WI38 (cell line): Measurements from ENCODE around the gene CSRNP2.
"Not testable (repeated sequence)": the region's sequence is repeated elsewhere in the genome, so short reads cannot be mapped to it uniquely, and the experiment has no call there.

Source experiments
- H3K4me3 ChIP-seq: 2 replicates; pipeline ENCODE4 v1.5.1; 2011; ENCODE audit warnings: low read depth, mild to moderate bottlenecking, control low read depth, low read length
- TF ChIP-seq, protein P1 (sequence below): IDR thresholded peaks from 2 replicates; pipeline ENCODE4 v1.5.1; 2012; ENCODE audit warnings: low read depth, mild to moderate bottlenecking, control low read depth, low read length

The CSRNP2 gene

DNA sequence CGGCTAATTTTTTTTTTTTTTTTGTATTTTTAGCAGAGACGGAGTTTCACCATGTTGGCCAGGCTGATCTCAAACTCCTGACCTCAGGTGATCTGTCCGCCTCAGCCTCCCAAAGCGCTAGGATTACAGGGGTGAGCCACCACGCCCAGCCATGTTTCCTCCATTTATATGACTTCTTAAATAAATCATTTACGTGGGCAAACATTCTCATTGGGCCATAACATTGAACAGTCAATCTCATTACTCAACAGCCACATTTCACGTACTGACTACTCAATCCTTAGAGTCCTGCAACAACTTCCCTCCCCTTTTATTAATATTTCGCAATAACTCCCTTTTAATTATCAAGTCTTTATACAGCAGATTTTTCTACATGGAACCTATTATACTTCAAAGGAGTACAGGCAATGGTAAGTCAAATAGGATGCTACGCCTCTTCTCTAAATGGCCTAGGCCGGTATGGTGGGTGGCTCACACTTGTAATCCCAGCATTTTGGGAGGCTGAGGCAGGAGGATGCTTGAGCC, 7.4 kb upstream of the CSRNP2 start:
- TF ChIP-seq, protein P1, sequence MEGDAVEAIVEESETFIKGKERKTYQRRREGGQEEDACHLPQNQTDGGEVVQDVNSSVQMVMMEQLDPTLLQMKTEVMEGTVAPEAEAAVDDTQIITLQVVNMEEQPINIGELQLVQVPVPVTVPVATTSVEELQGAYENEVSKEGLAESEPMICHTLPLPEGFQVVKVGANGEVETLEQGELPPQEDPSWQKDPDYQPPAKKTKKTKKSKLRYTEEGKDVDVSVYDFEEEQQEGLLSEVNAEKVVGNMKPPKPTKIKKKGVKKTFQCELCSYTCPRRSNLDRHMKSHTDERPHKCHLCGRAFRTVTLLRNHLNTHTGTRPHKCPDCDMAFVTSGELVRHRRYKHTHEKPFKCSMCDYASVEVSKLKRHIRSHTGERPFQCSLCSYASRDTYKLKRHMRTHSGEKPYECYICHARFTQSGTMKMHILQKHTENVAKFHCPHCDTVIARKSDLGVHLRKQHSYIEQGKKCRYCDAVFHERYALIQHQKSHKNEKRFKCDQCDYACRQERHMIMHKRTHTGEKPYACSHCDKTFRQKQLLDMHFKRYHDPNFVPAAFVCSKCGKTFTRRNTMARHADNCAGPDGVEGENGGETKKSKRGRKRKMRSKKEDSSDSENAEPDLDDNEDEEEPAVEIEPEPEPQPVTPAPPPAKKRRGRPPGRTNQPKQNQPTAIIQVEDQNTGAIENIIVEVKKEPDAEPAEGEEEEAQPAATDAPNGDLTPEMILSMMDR = no peak
- H3K4me3 ChIP-seq = no peak overlapping the region

DNA sequence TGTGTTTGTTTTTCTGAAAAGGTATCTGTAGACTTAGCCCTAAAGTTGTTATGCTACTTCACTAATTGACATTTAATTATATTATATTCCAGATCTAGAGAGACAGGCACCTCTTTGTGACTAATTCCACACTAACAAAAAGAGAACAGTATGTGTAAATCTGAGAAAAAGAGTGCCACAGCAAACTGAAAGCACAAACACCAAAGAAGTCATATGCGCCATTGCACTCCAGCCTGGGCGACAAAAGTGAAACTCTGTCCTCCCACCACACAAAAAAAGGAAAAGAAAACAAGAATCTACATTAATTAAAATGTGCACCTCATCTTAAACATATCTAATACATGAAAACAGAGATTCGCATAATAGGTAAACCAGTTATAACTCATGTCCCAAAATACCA, 4.4 kb upstream of the CSRNP2 start:
- TF ChIP-seq, protein P1 = no peak
- H3K4me3 ChIP-seq = no peak overlapping the region

DNA sequence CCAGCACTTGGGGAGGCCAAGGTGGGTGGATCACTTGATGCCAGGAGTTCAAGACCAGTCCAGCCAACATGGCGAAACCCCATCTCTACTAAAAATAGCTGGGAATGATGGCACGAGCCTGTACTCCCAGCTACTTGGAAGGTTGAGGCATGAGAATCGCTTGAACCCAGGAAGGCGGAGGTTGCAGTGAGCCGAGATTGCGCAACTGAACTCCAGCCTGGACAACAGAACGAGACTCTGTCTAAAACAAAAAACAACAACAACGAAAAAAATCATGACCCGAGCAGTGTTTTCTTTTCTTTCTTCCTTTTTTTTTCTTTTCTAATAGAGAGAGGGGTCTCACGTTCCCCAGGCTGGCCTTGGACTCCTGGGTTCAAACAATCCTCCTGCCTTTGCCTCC, 3.5 kb upstream of the CSRNP2 start:
- no peak overlapping the region for H3K4me3 ChIP-seq
- TF ChIP-seq, protein P1 = no peak

DNA sequence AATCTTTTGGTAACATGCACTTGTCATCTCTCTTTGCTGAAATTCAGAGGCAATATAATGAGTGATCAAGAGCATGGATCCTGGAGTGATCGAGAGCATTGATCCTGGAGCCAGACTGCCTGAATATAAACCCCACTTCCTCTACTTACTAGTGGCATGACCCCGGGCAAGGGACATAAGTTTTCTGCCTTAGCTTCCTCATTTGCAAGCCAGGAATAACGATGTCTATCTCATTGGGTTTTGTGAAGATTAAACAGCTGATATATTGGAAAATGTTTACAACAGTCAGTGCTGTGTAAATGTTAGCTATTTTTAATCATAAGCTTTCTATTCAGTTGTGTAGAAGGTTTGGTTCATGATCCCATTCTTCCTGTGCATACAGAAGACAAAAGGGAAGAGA, 2.4 kb upstream of the CSRNP2 start:
- no peak overlapping the region for H3K4me3 ChIP-seq
- TF ChIP-seq, protein P1 = no peak

DNA sequence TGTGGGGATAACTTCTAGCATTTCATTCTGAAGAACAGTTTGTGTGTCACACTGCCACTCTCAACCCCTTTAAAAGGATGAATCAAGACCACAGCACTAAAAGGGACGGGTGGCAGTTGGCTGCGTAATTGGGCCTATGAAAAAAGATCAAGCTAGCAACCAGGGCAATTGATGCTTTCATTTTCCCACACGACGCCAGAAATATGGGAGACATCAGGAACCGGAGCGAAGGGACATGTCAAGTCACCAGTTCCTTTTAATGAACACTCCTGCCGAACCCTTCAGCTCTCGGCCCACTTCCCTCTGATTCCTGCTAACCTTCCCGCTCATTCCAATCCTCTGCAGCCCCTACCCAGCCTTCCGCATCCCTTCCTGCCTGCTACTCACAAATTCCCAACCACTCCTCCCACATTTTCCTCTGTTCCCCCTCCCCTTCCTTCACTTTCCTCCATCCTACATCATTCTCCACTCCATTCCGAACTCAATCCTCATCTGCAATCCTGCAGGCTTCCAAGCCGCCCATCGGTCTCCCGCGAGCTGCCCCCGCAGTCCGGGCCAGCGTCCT, 753 bp downstream of the CSRNP2 start:
- H3K4me3 ChIP-seq = peak overlapping the region; percentile 85
- TF ChIP-seq, protein P1 = no peak

DNA sequence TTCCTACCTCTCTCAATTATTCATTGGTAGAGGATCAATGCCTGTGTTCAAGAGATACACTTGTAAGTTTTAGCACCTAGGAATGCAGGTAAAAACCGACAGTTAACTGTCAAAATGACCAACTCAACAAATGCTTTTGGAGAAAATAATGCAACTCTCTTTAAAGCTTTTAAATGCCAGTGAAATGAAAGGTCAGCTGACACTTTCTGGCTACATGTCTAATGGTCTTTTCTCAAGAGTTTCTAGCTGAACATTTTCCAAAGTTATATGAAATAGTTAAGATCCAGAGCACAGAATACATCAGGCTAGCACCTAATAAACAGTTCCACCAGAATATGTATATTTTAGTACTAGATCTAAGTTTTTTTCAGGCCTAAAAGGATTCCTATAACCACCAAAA, 2.0 kb downstream of the CSRNP2 start:
- TF ChIP-seq, protein P1 = no peak
- peak overlapping the region; percentile 85 for H3K4me3 ChIP-seq

DNA sequence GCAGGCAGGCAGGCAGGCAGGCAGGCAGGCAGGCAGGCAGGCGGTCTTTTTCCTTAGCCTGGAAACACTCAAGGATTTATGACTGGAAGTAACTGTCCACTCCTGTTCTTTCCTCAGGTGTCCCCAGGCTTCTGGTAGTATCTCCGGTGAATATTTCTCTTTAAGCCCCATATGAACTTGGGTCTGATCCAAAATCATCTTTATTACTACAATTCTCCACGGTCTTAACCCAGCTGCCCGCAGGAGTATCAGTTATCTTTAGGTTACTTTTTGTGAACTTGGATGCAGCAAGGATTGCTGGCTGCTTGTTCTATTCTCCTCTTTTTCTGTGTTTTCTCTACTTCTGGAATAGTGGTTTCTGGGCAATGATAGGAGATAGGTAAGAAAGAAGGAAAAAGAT, 3.3 kb downstream of the CSRNP2 start:
- TF ChIP-seq, protein P1 = no peak
- no peak overlapping the region for H3K4me3 ChIP-seq

DNA sequence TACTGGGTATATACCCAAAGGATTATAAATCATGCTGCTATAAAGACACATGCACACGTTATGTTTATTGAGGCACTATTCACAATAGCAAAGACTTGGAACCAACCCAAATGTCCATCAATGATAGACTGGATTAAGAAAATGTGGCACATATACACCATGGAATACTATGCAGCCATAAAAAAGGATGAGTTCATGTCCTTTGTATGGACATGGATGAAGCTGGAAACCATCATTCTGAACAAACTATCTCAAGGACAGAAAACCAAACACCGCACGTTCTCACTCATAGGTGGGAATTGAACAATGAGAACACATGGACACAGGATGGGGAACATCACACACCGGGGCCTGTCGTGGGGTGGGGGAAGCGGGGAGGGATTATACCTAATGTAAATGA, 4.5 kb downstream of the CSRNP2 start:
- not testable (repeated sequence) for H3K4me3 ChIP-seq

DNA sequence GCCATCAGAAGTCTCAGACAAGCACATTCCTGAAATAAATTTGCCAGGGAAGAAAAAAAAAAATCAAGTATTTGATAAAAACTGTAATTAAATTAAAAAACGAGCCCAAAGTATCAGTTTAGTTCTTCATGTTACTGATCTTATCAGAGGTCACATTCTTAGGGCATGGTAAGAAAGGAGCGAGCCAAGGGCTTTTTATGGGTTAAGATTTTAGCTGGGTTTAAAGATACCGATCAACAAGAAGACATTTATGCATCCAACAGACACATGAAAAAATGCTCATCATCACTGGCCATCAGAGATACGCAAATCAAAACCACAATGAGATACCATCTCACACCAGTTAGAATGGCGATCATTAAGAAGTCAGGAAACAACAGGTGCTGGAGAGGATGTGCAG, 5.0 kb downstream of the CSRNP2 start:
- not testable (repeated sequence) for H3K4me3 ChIP-seq
